ENCODE measurements around the gene ZFYVE16. TPM values are rescaled to one million over a fixed set of nuclear protein-coding genes. Genes with fewer than 3 reads are reported as not detected.

ZFYVE16 gene
- polyA plus RNA-seq, 3 donors = 3.9 to 11.7 (median 9.8) TPM

Other genes with a start within 250 kb of the ZFYVE16 start
- 10 to 100 TPM in 1 of 3 donors, 1 to 10 TPM in 2; 3.4 to 18.7 (median 4.9) TPM for gene SERINC5, start 152.0 kb upstream of the ZFYVE16 start, polyA plus RNA-seq
- gene SPZ1, start 88.1 kb upstream of the ZFYVE16 start, polyA plus RNA-seq = not detected
- 1 to 10 TPM in 2 of 3 donors, under 1 TPM in 1; 0.78 to 1.3 (median 1.1) TPM for gene FAM151B, start 80.0 kb downstream of the ZFYVE16 start, polyA plus RNA-seq
- gene ANKRD34B, start 162.2 kb downstream of the ZFYVE16 start, polyA plus RNA-seq = 1 to 10 TPM in 1 of 3 donors, under 1 TPM in 1, not detected in 1; 0.06 to 1.5 TPM
- gene MSH3, start 246.6 kb downstream of the ZFYVE16 start, polyA plus RNA-seq = 1 to 10 TPM; 4.5 to 6.1 (median 5.1) TPM
- gene DHFR, start 246.9 kb downstream of the ZFYVE16 start, polyA plus RNA-seq = 10 to 100 TPM in 2 of 3 donors, 1 to 10 TPM in 1; 2.9 to 18.1 (median 16.3) TPM

Data from adipose tissue (tissue), 3 donors.